HG03354 (cell line): ENCODE results near the gene SHROOM3.
A peak's percentile ranks its signal among the peaks of the same experiment; 100 is the strongest.

ENCODE experiments used
- ATAC-seq: cut with Tn5 transposase; IDR thresholded peaks from one replicate; pipeline ENCODE4 v1.9.1; 2021; ENCODE audit warnings: mild to moderate bottlenecking; ENCODE audit not compliant: unreplicated experiment, poor library complexity, severe bottlenecking

SHROOM3 gene

DNA sequence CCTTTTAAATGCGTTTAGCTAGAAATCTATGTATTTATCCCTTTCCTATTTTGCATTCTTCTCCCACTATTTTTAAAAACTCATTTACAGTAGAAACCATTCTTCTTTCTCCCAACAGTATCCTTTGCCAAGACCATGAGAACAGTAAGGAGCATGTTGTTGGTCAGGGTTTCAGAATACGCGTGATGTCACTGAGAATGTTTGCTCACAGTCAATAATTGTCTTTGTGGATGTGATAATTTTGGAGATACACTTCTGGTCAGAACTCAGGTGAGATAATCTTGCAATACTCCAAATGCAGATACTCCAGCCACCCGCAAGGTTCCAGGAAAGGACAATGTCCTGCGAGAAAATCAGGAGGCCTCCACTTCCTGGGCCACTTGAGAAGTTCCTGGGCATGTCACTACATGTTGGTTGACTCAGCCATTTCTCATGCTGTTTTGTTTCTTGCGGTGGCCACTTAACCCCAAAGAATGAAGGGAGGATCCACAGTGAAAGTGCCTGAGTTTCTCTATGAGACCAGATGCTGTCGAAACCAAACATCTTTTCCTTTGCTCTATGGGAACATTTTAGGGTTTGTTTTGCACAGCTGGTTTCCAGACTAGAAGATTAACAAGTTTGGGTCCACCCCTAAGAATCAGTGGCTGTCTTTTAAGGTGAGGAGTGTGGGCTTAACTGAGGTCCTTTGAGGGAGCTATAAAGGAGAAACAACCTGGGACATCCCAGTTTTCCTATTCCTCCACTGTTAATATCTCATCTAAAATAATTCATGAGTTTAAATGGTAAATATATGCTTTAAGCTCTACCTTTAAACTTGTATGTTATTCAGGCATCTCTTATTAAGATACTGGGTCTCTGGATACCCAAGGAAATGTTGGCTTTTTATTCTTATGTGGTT is 346.9 kb downstream of the SHROOM3 start:
- peak; percentile 51 for ATAC-seq

DNA sequence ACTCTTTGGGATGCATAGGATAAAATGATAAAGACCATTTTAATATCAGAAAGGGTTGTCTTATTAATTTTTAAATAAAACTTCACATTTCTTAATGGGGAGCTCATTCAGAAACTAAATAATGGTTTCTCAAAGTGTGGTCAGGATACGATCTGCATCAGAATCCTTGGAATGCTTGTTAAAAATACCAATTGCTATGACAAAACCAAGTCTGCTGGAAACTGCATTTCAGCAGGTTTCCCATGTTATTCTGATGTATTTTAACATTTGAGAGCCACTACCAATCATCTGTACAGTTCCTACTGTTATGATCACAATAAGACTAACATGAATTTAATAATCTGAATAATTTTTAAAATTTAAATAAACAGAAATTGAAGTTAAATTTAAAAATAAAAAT is 347.8 kb downstream of the SHROOM3 start:
- no peak for ATAC-seq

DNA sequence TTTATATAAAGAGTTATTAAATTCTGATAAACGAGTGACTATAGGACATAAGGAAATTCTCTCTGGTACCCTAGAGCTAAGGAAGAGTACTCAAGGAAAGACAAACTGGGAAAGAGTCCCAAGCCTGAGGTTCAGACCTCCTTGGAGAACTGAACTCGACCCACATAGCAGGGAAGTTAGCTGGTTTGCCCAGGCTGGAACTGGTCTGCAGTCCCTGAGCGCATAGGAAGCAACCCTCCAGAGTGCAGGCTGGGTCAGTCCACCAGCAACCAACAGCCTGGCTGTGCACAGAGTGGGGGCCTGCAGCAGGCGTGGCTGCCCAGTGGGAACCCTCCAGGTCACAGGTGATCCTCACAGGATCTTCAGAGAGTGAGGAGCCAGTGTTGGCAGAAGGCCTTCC is 348.8 kb downstream of the SHROOM3 start:
- no peak for ATAC-seq

DNA sequence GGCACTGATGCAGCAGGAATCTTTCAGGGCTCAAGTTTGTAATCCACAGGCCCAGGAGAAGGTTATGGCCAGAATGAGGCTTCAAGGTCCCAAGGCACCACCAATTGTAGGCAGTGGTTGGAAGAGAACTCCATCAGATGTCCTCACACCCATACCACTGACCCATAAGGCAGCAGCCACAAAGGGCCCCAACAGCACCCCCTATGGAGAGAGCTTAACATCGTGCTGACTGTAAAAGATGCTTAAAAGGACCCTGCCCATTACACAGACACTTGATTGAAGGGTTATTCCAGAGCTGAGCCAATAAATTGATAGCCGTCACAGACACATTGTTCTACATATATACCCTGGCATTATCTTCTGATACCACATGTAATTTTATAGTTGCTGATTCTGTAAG is 349.2 kb downstream of the SHROOM3 start:
- no peak for ATAC-seq

DNA sequence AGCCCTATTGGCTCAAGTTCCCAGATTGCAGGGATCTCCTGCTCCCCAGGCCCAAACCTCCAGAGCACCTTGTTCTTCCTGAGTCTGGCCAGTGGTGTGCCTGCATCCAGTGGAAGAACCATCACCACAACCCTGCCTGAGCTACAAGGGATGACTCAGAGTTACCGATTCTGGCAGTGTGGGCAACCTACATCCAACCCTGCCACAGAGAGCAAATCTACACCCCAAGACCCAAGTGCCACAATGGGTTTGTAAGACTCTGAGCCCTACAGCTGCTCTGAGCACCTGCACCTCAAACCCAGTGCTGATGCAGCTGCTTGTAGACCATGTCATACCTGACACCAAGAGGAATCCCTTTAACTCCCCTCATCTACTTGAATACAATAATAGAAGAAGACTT is 352.9 kb downstream of the SHROOM3 start:
- no peak for ATAC-seq

DNA sequence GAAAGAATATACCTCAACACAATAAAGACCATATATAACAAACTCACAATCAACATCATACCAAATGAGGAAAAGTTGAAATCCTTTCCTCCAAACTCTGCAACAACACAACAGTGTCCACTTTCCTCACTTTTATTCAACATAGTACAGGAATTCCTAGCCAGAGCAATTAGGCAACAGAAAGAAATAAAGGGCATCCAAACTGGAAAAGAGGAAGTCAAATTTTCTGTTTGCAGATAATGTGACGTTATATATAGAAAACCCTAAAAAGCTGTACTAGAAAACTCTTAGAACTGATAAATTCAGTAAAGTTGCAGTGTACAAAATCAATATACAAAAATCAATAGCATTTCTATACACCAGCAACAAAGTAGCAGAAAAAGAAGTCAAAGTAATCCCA is 355.3 kb downstream of the SHROOM3 start:
- no peak for ATAC-seq

DNA sequence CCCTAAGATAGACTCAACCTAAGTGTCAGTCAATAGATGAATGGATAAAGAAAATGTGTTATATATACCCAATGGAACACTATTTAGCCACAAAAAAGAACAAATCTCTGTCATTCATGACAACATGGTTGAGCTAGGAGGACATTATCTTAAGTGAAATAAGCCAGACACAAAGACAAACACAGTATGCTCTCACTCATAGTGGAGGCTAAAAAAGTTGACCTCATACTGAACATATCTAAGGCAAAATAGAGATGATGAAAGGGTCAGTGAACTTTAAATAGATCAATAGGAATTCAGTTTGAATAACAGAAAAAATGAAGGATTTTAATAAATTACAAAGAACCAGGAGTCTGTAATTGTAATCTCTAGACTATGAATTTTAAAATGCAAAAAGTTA is 356.4 kb downstream of the SHROOM3 start:
- no peak for ATAC-seq

DNA sequence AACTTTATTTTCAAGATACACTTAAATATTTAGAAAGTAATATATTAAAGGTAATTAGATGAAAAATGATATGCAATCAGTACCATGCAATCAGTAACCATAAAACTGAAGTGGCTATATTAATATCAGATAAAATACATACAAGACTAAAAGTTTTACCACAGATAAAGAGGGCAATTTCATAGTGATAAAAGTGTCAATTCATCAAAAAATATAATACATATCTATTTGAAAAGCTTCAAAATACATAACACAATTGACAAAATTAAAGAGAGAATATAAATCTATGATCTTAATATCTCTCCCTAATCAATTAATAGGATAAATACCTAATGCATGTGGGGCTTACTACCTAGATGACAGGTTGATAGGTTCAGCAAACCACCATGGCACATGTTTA is 357.4 kb downstream of the SHROOM3 start:
- no peak for ATAC-seq

DNA sequence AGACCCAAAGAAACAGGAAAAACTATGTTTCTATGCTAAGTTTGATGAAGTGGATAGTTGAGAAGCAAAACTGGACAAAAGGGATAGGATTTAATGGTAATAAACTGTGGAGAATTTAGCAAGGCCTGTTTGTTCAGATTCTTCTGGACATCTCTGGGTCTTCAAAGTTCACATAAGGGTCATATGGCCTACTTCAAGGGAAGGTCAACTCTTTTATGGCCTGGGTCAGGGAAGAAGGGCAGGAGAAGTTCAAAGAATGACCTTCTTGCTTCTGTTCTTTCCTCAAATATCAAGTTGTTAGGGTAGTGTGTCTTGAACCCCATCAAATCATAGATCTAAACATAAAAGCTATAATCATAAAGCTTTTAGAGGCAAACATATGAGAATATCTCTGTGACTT is 360.2 kb downstream of the SHROOM3 start:
- ATAC-seq: no peak

DNA sequence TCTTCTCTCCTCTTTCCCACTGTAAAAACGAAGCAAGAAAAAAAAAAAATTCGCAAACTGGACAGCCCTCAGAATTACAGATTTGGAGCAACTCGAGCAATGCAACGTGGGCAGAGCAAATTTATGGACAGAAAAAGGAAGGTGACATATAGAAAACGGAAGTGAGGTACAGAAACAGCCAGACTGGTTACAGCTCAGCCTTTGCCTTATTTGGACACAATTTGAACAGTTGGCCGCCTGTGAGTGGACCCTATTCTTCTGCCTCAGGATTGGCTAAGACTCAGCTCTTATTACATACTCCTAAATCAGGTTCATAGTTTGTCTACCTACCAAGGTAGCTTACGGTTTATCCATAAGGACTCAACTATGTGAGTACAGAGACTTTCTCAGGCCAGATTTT is 364.1 kb downstream of the SHROOM3 start:
- no peak for ATAC-seq

DNA sequence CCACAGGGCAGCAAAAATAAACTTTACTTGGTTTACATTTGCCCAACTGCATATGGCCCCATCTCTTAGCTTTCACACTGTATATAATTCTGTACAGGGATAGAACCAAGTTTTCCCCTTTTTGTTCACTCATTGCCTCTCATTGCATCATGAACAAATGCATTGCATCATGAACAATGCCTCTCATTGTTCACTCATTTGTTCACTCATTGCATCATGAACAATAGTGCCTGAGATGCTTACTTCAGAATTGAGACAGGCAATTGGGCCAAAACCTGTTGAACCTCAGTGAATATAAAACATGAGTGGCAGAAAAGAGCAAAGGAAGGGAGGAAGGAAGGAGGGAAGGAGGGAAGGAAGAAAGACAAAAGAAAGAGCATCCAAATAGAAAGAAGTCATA is 364.7 kb downstream of the SHROOM3 start:
- no peak for ATAC-seq

DNA sequence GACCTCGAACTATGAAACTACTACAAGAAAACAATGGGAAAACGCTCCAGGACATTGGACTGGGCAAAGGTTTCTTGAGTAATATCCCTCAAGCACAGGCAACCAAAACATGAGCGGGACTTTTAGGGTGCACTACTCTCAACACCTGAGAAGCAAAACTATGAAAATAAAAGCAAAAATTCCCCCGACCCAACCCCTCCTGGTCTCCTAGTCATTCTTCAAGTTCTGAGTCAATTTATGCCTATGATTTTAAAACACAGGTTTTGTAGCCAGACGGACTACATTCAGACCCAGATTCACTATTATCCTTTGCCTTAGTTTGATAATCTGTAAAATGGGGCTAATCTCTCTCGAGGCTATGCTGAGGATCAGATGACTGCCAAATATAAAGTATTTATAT is 365.9 kb downstream of the SHROOM3 start:
- ATAC-seq: no peak

DNA sequence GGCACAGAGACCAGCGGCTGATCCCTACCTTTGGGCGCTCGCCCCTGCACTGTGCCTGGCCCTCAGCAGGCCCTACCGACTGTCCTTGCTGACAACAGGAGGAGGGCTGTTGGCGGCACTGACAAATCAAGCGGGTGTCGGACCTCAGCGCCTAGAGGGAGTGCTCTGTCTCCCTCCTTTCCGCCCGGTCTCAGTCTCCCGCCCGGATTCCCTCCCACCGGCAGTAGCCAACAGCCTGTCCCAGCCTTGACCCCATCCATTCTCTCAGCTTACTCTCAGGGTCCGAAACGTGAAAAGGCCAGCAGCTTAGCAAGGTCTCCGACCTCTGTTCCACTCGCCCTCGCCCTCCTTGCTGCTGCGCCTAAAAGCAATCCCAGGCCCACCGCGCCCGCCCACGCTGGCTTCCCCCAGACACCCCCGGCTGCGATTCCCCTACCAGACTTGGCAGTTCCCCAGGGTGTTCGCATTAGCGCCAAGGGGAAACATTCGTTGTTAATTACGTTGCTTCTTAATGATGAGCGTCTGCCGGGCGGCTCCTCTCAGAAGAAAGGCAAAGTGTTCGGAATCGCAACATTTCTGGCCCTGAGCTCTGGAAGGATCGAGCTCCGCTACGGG is 366.7 kb downstream of the SHROOM3 start:
- ATAC-seq: no peak

DNA sequence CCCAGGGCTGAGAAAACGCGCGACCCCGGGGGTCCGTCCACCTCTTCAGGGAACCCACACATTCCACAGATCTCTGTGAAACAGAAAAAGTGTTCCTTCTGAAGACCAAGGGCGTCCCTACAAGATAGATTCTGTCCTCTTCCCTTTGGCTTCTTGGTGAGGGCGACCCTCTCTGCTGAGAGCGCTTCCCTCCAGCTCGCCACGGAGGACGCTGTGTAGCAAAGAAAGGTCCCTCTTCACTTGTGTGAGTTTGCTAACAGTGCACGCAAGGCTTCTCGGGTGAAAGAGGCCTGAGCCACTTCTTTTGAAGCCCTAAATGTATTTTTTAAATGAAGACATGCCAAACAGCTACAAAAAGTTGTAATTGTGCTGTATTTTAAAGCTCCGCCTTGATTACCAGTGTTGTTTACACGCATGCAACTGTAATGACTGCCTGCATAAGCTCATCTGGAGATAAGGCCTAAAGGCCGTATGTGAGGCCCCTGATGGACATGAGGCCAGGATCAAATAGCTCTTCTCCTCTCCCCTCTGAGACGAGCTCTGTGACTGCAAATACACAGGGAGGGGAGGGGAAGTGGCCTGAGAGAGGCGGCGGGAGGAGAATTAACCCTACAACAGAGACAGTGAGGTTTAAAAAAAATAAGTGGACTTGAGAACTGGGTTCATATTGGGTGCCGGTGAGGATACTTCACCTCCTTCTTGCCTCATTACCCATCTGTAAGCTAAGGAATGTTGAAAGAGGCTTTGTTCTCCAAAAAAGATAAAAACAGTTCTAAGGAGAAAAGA is 367.4 kb downstream of the SHROOM3 start:
- ATAC-seq: no peak

DNA sequence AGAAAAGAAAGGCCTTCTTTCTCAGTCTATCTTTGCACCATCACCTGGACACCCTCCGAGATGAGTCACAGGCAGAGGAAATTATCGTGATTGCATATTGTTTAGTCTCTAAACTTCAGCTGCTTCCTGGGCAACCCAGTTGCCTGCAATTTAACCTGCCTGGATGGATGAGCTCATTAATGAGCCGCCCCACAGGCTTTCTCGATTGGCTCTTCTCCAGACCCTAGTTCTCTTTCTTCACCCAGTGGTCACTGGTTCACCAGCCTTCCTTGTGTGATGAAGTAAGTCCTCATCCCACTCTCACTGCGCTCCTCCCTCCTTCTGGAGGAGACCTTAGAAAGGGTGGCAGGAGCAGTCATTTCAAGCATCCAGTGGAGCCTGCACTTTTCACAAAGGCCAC is 368.5 kb downstream of the SHROOM3 start:
- no peak for ATAC-seq

DNA sequence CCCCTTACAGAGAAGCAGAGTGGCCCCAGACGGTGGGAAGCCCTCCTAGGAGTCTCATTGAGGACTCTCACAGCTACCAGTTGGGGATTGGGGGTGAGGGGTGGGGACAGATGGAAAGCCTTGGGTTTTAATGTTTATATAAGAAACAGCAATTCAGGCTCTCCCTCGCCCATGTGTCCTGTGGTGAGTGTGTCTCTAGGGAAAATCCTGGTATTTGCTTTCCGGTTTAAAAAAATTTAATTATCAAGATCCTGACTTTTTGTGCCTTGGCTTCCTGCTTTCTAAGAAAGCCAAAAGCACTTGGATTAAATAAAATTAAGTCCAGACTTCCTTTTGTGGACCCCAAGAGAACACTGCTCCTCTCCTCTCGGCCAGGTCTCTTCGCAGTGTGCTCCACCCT is 369.1 kb downstream of the SHROOM3 start:
- no peak for ATAC-seq

DNA sequence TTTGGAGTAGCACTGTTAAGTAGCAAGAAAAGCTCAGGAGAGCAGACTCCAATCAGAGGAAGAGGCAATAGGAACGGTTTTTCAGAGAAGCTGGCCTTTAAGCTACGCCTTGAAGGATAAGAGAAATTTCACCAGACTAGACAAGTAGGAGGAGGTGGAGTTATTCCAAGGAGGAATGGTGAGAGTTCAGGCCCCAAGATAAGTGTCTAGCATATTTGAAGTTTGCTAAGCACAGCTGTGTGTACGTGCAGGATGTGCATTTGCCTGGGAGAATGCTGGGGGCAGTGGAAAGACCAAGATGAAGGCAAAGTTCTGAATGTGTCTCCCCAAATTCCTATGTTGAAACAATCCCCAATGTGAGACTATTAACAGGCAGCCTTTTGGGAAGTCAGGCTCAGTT is 371.3 kb downstream of the SHROOM3 start:
- no peak for ATAC-seq

DNA sequence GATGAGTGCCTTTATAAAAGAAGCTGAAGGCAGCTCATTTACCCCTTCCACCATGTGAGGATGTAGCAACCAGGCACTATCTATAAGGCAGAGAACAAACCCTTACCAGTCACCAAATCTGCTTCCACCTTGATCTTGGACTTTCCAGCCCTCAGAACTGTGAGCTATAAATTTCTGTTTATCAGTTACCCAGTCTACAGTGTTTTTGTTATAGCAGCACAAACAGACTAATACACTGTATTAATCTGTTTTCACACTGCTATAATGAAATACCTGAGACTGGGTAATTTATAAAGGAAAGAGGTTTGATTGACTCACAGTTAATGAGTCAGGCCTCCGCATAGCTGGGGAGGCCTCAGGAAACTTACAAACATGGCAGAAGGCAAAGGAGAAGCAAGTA is 371.7 kb downstream of the SHROOM3 start:
- ATAC-seq: no peak

DNA sequence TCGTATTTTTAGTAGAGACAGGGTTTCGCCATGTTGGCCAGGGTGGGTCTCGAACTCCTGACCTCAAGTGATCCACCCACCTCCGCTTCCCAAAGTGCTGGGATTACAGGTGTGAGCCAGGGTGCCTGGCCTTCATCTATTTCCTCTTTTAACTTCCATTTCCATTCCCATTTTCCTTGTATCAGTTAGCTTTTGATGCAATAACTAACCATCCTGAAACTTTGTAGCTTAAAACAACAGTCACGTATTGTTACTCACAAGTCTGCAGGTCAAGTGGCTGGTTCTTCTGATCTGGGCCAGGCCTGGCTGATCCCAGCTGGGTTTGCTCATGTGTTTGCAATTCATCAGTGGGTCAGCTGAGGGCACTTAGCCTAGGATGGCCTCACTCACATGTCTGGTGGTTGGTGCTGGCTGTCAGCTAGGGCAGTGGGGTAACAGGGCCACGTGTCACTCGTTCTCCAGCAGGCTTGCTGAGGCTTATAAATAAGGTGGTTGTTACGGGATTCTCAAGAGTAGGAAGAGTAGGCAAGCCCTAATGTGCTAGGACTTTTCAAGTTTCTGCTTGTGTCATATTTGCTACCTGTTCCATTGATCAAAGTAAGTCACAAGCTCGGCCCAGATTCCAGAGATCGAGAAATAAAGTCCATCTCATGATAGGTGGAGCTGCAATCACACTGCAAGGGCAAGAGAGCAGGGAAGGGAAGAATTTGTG is 374.7 kb downstream of the SHROOM3 start:
- no peak for ATAC-seq
